ENCODE data around the gene LNPEP. TPM values are rescaled to one million over a fixed set of nuclear protein-coding genes. Genes with fewer than 3 reads are reported as not detected.

Gene LNPEP
- total RNA-seq, 2 experiments from 2014 or later = 79.1 to 116 TPM

GRCh38 chr5:96943799-96944198 lies 7.9 kb downstream of the LNPEP start:
- Histone ChIP-seq H3K79me2 (ENCODE audit: insufficient read depth, low read depth, low read length) (peaks cover 90% of the 10 kb centered on the region), H3K4me1 (ENCODE audit: insufficient read depth, low read length, poor library complexity, severe bottlenecking) (peaks cover 35% of the 10 kb centered on the region)

GRCh38 chr5:96945144-96945897 lies 9.4 kb downstream of the LNPEP start:
- Histone ChIP-seq H3K4me1 (ENCODE audit: insufficient read depth, low read length, poor library complexity, severe bottlenecking) (peaks cover 21% of the 10 kb centered on the region), H3K79me2 (ENCODE audit: insufficient read depth, low read depth, low read length) (peaks cover 90% of the 10 kb centered on the region), H2AFZ (ENCODE audit: low read length) (no peak overlapping the region), H3K27ac (ENCODE audit: low read depth, low read length, poor library complexity, severe bottlenecking) (no peak overlapping the region), H3K4me3 (ENCODE audit: low read depth, low read length, poor library complexity, severe bottlenecking) (no peak overlapping the region), H3K9me2 (ENCODE audit: insufficient read depth, low read length) (no peaks in the 10 kb centered on the region), H4K20me1 (ENCODE audit: insufficient read depth, low read length) (peaks cover 2% of the 10 kb centered on the region; the same call in 1 of the 2 replicates), H3K4me2 (ENCODE audit: low read length) (no peak overlapping the region), H3K36me3 (ENCODE audit: insufficient read depth, low read length) (peaks cover 36% of the 10 kb centered on the region), H3K9me3 (ENCODE audit: low read length) (peaks cover 17% of the 10 kb centered on the region)
- POLR2A ChIA-PET = interaction anchor here (0.6 to 2.6 kb wide), 10 partner anchors 8 to 963 kb away, joined by 3 to 18 read pairs (median 3); no protein-coding TSS in a partner anchor
- DNase-seq (ENCODE audit: low spot score) = no peak
- BruUV-seq (replicated peaks) = no TSS peak
- CTCF ChIA-PET (ENCODE audit: unreplicated experiment) = no interaction called here
- intact Hi-C loops (cut with micrococcal nuclease; ENCODE audit: unreplicated experiment) = no loop called here
- TF ChIP-seq EZH2phosphoT487 (IDR thresholded peaks at IDR 0.05; ENCODE audit: borderline replicate concordance, low read depth, low read length) = no peak
- TF ChIP-seq, protein P1, sequence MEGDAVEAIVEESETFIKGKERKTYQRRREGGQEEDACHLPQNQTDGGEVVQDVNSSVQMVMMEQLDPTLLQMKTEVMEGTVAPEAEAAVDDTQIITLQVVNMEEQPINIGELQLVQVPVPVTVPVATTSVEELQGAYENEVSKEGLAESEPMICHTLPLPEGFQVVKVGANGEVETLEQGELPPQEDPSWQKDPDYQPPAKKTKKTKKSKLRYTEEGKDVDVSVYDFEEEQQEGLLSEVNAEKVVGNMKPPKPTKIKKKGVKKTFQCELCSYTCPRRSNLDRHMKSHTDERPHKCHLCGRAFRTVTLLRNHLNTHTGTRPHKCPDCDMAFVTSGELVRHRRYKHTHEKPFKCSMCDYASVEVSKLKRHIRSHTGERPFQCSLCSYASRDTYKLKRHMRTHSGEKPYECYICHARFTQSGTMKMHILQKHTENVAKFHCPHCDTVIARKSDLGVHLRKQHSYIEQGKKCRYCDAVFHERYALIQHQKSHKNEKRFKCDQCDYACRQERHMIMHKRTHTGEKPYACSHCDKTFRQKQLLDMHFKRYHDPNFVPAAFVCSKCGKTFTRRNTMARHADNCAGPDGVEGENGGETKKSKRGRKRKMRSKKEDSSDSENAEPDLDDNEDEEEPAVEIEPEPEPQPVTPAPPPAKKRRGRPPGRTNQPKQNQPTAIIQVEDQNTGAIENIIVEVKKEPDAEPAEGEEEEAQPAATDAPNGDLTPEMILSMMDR (conservative IDR thresholded peaks at IDR 0.05; ENCODE audit: low read length) = no peak

More at GRCh38 chr5:96943799-96944198, 7.9 kb downstream of the LNPEP start:
- TF ChIP-seq EZH2phosphoT487 (IDR thresholded peaks at IDR 0.05; ENCODE audit: borderline replicate concordance, low read depth, low read length) = no peak
- TF ChIP-seq, protein P1 (conservative IDR thresholded peaks at IDR 0.05; ENCODE audit: low read length) = no peak
- intact Hi-C loops (cut with micrococcal nuclease; ENCODE audit: unreplicated experiment) = no loop called here
- Histone ChIP-seq H3K4me2 (ENCODE audit: low read length) (no peak overlapping the region), H3K27ac (ENCODE audit: low read depth, low read length, poor library complexity, severe bottlenecking) (no peak overlapping the region), H3K9me3 (ENCODE audit: low read length) (peaks cover 6% of the 10 kb centered on the region), H3K9me2 (ENCODE audit: insufficient read depth, low read length) (no peaks in the 10 kb centered on the region), H3K4me3 (ENCODE audit: low read depth, low read length, poor library complexity, severe bottlenecking) (no peak overlapping the region), H2AFZ (ENCODE audit: low read length) (no peak overlapping the region), H3K36me3 (ENCODE audit: insufficient read depth, low read length) (peaks cover 36% of the 10 kb centered on the region), H4K20me1 (ENCODE audit: insufficient read depth, low read length) (peaks cover 5% of the 10 kb centered on the region; the same call in 1 of the 2 replicates)
- ChIA-PET CTCF (ENCODE audit: unreplicated experiment) (no interaction called here), POLR2A (interaction anchor here (0.8 to 1.7 kb wide), 3 partner anchors 10 to 67 kb away, joined by 3 to 6 read pairs (median 6); partner anchors contain the start of gene ERAP2)
- no TSS peak for BruUV-seq (replicated peaks)
- DNase-seq (ENCODE audit: low spot score) = no peak

GRCh38 chr5:96946381-96946780 lies 10.5 kb downstream of the LNPEP start:
- intact Hi-C loops (cut with micrococcal nuclease; ENCODE audit: unreplicated experiment) = no loop called here

More at GRCh38 chr5:96946381-96946780, 10.5 kb downstream of the LNPEP start:
- H3K27ac ChIP-seq (ENCODE audit: low read depth, low read length, poor library complexity, severe bottlenecking) = no peak overlapping the region
- CTCF ChIA-PET (ENCODE audit: unreplicated experiment) = no interaction called here
- peaks cover 34% of the 10 kb centered on the region for H3K36me3 ChIP-seq (ENCODE audit: insufficient read depth, low read length)
- no peak overlapping the region for H3K4me3 ChIP-seq (ENCODE audit: low read depth, low read length, poor library complexity, severe bottlenecking)
- H3K4me1 ChIP-seq (ENCODE audit: insufficient read depth, low read length, poor library complexity, severe bottlenecking) = peaks cover 20% of the 10 kb centered on the region
- no peak overlapping the region for H2AFZ ChIP-seq (ENCODE audit: low read length)
- DNase-seq (ENCODE audit: low spot score) = no peak
- no peaks in the 10 kb centered on the region for H4K20me1 ChIP-seq (ENCODE audit: insufficient read depth, low read length)
- H3K4me2 ChIP-seq (ENCODE audit: low read length) = no peak overlapping the region
- H3K9me3 ChIP-seq (ENCODE audit: low read length) = peaks cover 17% of the 10 kb centered on the region
- TSS peak; percentile 2 for BruUV-seq (replicated peaks)
- POLR2A ChIA-PET = interaction anchor here (0.6 to 2.6 kb wide), 8 partner anchors 8 to 74 kb away, joined by 3 to 18 read pairs (median 4); no protein-coding TSS in a partner anchor
- H3K9me2 ChIP-seq (ENCODE audit: insufficient read depth, low read length) = no peaks in the 10 kb centered on the region
- TF ChIP-seq EZH2phosphoT487 (IDR thresholded peaks at IDR 0.05; ENCODE audit: borderline replicate concordance, low read depth, low read length) = no peak
- TF ChIP-seq, protein P1 (conservative IDR thresholded peaks at IDR 0.05; ENCODE audit: low read length) = no peak
- H3K79me2 ChIP-seq (ENCODE audit: insufficient read depth, low read depth, low read length) = peaks cover 89% of the 10 kb centered on the region

Measured in OCI-LY7 (cell line).